HuH-7 (cell line): ENCODE measurements around the gene PLCXD3.

Experiments
- DNase-seq: peaks from one replicate; pipeline ENCODE4 v3.0.0; 2011; ENCODE audit warnings: low spot score

PLCXD3 gene

DNA sequence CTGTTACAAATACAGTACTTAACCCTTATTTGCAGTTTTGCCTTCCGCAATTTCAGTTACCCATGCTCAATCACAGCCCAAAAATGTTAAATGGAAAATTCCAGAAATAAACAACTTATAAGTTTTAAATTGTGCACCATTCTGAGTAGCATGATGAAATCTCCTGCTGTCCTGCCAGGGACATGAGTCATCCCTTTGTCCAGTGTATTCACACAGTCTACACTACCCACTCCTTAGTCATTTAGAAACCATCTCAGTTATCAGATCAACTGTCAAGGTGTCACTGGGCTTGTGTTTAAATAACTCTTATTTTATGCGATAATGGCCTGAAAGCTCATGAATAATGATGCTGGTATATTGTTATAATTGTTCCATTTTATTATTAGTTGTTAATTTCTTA is 95.8 kb downstream of the PLCXD3 start:
- DNase-seq: no peak

DNA sequence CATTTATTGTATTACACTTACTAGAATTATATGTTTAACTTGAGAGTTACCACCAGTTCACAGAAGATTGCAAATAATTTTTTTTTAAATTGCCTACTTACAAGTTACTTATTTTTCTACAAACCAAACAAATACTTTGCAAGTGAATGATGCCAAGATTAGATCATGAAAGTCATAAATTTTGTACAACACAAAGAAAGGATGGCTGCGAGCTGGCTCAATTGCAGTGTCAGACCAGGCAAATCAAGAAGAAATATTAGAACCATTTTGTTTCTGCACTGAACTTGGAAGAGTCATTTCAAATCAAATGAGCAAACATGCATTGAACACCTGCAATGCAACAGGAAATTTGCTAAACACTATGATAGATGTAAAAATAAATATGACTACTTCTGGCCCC is 97.3 kb downstream of the PLCXD3 start:
- no peak for DNase-seq

DNA sequence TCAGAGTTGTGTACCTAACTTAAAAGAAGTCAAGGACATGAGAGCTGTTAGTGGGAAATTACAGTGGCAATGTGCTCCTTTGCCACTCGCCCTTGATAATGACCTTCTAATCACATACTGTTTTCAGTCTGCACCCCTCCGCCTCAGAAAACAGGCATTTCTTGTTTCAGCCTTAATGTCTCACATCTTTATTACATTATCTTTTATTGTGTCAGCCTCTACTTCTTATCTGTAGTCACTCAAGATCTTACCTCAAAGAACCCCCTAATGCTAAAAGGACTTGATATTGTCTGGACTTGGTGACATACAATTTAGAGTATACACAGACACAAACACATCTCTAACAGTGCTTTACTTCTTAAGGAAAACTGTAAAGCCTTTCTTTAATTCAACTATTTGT is 97.9 kb downstream of the PLCXD3 start:
- no peak for DNase-seq

DNA sequence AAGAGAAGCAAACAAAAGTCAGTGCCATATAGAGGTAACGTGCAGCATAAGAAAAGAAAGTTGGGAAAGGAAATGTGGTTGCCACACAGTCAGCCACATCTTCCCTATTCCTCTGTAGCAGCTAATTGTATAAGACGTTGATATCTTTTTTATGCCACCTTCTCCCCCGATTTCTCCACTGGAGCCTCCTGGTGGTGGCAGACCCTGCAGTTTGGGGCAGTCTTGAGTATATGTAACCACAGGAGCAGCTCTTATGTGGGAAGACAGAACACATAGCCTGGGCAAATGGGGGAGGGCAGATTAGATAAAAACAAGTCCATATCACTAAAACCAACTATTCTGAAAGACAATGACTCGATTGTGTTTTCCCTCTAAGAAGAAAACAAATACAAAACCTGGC is 99.7 kb downstream of the PLCXD3 start:
- no peak for DNase-seq

DNA sequence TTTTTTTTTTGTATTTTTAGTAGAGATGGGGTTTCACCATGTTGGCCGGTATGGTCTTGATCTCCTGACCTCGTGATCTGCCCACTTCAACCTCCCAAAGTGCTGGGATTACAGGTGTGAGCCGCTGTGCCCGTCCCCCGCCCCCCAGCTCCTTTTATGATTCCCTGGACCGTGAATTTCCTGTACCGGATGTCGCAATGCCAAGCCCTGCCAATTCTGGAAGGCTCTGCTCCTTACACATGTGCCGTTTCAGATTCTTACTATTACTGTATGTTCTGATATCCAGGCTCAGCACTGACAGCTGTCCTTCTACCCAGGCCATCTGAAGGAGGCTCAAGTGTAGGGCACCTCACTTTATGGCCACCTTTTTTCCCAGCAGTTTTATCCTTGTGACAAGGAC is 100.1 kb downstream of the PLCXD3 start:
- no peak for DNase-seq

DNA sequence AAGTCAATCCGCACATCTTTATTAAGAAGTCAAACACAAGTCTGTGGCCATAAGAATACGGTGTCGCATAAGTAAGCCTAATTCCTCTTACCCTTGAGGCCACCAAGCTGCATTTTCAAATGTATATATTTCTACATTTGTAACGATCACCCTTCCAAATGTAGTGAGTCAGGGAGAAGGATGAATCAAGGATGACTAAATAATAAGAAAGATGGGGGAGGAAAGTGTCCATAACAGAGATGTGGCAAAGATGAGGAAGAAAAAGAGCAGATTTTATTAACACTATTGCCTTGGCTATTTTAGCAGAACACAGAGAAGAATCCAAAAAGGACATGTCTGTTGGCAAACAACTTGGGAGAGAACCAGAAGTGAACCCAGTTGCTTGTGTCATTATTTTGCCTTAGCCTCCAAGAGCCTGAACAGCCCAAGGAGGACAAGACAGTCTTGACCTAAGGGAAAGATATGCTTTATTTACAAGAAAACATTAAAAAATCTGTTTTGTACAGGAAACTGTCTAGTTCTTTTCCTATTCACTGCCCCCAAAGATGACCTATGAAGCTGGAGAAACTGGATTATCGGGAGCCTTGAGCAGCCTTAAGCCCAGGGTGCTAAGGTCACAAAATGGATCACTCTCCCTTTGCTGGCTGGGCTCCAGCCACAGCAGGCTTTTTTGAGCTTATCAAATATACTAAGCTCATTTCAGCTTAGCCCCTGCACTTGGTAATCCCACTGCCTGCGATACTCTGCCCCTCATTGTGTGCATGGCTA is 101.5 kb downstream of the PLCXD3 start:
- DNase-seq: no peak

DNA sequence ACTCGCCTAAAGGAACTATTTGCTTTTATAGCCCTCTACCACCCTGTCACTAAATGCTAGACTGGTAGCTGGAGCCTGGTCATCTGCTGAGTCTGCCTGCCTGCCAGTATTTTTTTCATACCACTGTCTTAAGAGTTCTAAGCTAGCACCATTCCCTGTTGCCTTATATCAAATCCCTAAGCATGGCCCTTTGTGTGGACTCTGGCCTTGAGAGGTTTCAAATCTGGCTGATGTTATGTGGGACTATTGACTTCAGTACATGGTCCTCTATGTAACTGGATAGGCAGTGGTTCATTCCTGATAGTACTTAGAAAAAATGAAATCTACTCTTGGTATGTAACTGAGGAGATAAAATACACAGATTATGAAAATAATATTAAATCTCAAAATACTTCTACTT is 103.5 kb downstream of the PLCXD3 start:
- peak; percentile 17 for DNase-seq

DNA sequence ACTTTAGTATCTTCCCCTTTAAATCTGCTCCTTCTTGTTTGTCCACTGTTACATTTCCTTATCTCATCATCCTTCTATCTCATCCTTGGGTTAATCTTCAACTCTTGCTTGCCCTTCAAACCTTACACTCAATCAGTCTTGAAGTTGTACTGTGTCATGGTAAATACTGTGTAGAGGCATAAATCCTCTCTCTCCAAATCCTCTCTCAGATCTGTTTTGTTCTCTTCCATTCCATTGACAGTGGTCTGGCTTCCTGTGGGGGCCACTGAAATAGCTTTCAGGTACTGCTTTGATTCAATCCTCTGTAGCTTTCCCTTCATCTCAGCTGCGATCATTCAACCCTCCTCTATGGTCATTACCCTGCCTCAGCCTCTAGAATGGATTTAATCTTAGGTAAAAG is 104.0 kb downstream of the PLCXD3 start:
- peak; percentile 30 for DNase-seq

DNA sequence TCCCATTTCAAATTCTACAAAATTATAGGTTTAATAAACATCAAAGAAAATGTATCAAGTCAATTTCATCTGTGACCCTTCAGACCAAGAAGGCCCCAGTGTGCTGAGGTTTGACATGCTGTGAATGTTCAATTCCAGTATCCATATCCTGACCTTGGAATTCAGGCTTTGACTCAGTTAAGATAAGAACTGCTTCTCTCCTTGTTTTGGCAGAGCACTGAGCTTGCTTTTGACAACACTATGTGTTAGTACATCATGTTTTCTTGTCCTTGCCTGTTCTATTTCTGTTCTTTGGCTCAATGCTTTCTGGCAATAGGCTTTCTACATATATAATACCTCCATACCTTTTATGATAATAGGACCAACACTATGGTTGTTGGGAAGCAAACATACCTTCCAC is 105.6 kb downstream of the PLCXD3 start:
- DNase-seq: no peak

DNA sequence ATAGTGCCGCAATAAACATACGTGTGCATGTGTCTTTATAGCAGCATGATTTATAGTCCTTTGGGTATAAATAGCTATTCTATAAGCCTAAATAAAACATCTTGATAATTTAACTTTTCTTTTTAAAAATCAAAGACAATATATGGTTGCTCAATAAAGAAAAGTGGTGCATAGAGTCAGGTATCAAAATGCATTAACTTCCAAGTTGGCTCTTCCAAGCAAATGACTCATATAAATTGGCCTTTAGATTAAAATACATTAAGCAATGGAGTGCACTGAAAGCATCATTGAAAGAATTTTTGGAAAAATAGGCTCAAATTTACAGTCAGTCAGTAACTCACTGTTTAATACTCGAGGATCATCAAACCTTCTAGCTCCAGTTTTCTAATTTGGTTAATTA is 106.6 kb downstream of the PLCXD3 start:
- no peak for DNase-seq

DNA sequence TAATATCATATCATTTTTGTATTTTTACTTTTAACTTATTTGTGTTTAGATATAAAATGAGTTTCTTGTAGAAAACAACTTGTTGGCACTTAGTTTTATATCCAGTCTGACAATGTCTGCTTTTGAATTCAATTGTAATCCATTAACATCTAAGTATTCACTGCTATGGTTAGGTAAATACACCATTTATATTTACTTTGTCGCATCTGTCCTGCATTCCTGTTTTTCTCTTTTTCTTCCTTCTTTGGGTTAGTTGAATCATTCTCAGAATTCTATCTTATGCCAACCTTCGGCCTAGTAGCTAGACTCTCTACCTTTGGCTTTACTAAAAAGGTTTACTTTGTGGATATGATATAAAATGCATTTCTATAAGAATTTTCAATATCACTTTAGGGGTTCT is 107.6 kb downstream of the PLCXD3 start:
- DNase-seq: no peak

DNA sequence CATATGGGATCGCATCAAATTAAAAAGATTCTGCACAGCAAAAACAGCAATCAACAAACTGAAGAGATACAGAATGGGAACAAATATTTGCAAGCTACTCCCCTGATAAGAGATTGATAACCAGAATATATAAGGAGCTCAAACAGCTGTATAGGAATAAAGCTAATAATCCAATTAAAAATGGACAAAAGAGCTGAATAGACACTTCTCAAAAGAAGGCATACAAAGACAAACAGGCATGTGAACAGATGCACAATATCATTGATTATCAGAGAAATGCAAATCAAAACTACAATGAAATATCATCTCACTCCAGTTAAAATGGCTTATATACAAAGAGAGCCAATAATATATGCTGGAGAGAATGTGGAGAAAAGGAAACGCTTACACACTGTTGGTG is 110.6 kb downstream of the PLCXD3 start:
- DNase-seq: no peak

DNA sequence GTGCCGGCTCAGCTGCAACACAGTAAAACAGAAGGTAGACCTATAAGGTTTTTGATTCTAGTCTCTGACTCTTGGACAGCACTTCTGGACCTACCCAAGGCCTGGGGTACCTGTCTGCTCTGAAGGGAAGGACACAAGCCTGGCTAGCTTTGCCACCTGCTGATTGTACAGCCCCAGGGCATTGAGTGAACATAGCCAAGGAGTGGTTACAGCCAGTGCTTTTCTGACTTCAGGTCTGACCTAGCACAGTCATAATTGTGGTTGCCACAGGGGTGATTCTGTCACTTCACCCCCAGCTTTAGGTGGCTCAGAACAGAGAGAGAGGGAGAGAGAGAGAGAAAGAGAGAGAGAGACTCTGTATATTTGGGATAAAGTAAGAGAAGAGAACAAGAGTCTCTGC is 118.4 kb downstream of the PLCXD3 start:
- no peak for DNase-seq

DNA sequence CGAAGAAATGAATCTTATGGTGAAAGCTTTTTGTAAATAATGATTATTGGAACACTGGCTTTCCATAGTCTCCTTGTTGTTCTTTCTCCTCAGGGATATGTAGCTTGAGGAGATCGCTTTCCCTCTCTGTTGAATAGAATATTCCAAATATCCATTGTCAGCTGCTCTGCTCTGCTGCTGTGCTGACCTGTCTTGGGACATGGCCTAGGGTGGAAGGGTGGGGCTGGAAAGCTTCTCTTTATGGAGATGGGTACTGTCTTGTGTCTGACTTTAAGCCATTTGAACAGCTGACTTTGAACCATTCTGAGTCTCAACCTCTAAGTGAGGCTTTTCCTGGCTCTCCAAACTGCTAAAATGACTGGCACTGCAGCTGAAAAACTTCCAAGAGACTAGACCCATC is 135.8 kb downstream of the PLCXD3 start:
- DNase-seq: no peak

DNA sequence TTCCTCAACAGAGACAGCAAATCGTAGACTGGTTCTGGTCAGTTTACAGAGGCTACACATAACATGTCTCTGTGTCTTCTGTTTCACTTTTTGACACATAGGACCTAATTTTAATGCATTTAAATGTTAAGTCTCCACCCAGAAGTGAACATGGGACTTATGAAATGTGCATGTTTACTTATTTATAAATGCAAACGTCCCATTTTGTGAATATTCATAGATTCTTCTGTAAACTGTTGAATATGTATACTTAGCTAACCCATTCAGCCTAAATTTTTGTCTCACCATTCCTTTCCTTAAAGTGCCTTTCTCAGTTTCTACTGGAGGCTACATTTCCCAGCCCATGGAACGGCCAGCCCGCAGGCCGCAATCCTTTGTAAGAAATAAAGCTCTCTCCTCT is 137.2 kb downstream of the PLCXD3 start:
- DNase-seq: no peak

DNA sequence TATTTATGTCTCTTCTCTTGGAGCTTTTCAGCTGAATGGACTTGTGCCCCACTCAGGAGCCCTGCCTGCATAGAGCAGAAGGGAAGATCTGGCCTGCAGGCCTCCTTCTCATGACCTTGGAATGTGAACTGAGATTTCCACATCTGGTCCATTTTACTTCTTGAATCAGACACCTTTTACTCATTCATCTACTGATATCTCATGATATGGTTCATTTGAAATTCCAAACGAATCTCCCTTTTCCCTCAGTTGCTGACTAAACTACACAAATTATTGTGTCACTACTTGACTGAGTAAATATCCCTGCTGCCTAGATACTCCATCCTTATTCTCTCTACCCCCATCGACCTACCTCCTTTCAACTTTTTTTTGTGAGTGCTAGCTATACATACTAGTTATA is 138.7 kb downstream of the PLCXD3 start:
- DNase-seq: no peak

DNA sequence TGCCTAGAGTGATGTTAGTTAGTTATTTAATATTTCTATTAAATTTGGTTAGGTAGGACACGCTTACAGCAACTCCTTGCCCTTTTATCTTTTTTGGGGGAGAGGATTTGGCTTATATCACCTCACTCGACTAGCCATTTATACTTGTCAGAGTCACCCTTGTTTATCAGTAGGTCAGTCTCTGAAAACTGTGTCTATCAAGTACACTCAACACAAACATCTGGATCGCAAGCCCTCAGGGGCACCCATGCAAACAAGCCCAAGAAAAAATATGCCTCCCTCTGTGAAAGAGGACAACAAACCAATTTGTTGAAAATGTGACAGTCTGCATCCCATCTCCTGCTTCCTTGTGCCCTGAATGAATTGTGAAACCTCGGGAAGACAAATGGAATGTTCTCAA is 139.9 kb downstream of the PLCXD3 start:
- DNase-seq: no peak

DNA sequence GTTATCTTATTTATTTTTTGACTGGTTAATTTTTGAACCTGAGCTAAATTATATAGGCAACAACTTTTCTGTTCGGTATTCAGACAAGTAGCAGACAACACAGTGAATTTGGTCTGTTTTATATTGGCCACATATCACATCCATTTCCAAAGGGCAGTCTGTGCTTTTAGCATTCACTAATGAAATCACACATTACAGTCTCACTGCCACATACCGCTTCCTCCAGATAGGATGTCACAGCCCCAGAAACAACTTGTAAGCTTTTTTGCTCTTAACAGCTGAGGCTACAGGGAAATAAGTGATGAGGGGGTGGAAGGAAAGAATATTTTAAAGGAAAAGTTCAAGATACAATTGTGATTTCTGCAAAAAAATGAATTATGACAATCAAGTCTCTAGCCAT is 140.6 kb downstream of the PLCXD3 start:
- no peak for DNase-seq

DNA sequence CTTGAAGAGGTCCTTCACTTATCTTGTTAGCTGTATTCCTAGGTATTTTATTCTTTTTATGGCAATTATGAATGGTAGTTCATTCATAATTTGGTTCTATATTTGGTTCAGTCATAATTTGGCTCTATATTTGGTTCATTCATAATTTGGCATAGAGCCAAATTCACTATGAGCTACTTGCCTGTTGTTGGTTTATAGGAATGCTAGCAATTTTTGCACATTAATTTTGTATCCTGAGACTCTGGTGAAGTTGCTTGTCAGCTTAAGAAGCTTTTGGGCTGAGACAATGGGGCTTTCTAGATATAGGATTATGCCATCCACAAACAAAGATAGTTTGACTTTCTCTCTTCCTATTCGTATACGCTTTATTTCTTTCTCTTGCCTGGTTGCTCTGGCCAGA is 142.2 kb downstream of the PLCXD3 start:
- DNase-seq: no peak

DNA sequence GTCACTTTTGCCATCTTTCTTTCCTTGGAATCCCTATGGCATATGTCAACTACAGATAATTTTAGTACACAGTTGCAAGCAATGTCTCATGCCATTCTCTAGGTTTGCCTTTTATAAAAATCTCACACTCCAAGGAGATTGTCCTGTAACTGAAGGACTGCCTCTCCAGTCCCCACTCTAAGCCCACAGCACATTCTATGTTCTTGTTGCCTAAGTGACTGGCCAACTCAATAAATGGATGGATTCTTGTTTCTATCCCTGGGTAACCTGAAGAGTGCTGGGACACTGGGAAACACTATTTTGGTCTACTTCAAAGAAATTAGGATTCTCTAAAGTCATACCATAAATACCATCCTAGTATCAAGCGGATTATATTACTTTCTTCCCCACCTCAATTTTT is 145.0 kb downstream of the PLCXD3 start:
- no peak for DNase-seq

DNA sequence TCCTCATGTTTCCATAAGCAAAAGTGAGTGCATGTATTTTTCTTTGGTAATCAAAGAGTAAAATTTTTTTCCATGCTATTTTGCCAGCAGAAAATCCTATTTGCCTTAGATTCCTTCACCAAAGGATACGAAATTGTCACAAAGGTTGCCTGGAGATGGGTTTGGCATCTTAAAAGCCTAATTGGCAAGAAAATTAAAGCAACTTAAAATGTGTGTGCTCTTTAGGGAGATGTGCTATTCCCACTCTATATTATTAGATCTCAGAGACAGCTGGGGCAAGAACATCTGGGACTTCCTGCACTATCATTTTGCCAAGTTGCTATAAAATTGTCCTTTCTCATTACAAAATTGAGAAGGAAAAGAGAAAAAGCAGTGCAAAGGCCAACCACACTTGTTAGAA is 146.1 kb downstream of the PLCXD3 start:
- no peak for DNase-seq

DNA sequence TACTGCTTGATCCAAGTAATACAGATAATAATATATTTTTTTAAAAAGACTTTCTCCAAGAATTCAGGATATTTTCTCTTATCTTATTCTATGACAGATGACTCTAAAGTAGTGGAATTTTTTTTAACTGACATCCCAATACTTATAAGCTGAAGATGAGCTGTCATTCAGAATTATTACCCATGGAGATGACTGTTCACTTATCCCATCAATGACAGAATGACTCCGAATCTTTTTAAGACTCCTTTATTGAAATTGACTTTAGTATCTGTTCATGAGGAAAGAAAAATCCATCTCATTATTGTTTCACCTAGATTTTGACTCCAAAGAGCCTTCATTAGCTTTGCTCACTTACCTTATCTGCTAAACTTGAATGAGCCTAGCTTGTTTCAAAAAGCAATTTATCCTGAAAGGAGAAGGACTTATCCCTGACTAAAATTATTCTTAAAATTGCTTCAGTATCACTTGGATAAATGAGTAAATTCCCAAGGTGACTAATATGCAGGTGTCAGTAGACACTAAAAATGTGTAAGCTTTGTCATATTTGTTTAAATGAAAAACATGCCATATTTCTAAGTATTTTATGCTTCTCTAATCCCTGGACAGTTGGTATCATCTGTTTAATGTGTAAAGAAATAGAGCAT is 146.9 kb downstream of the PLCXD3 start:
- DNase-seq: no peak

DNA sequence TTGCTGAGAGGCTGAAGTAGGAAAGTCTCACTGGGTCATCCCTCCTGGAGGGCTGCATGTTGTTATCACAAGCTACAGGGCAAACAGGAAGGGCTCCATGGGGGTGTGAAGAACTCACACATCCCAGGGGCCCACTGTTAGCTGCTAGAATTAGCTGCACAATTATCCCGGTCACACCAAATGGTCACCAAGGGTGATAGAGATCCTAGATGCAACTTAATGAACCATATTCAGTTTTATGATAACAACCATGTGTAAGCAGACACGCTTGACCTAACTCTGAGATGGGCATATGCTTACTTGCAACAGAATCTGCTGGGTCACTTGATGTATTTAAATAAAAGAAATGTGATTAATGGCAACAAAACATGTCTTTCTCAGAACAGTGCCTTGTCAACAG is 153.6 kb downstream of the PLCXD3 start:
- DNase-seq: no peak

DNA sequence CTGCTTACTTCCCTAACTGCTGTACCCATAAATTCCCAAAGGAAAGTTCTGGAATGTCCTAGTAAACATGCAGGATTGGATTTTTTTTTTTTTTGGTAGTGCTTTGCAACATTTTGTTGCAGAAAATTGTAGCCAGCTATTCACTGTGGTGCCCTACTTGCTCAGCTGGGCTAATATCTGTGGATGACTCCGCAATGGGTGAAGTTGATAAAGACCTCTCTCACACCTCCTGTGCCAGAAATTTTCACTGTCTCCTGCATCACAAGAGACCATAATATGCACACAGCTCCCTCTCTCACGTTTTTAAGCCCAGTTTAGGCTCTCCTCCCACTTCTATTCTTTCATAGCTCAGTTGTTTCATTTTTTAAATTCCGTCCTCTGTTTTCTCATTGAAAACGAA is 160.6 kb downstream of the PLCXD3 start:
- no peak for DNase-seq
